Stimulated activated CD4-positive, alpha-beta T cell treated with anti-CD3 and anti-CD28 coated beads, Interleukin-4, amount 100 ng/mL, for 4 hours (primary cell): Measurements from ENCODE around the gene RFPL1.
A peak's percentile ranks its signal among the peaks of the same experiment; 100 is the strongest.

ENCODE experiments used
- DNase-seq, 2 experiments: peaks; one replicate each; pipeline ENCODE4 v3.0.0-alpha.2; 2020

RFPL1 gene

DNA sequence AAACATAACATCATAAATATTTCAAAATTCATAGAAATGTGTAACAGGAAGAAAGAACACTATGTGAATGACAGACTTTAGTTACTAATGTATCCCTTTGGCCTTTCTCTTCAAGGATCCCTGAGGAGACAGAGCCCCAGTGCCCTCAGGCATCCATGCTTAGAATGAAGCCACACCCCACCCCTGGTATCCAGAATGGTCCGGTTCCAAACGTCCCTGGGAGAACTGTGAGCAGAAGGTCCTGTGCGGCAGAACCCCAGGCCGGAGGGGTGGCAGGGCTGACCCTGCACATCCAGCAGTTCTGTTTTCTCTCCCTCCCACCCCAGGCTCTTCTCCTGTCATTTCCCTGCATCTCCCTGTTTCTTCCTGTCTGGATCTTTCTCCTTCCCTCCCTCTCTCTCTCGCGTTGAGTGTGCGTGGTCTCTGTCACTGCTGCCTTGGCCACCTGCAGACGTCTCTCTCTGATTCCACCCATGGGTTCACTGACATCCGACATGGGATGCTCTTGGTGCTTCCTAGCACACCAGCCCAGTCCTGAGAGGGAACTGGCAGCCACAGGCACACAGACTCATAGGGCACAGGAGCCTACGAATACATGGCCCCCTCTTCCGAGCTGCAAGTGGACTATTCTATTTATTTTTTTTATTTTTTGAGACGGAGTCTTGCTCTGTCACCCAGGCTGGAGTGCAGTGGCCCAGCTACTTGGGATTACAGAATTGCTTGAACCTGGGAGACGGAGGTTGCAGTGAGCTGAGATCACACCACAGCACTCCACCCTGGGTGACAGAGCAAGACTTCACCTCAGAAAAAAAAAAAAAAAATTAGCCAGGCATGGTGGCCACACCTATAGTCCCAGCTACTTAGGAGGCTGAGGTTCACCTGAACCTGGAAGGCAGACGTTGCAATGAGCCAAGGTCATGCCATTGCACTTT, 5.7 kb downstream of the RFPL1 start:
- no peak for DNase-seq

DNA sequence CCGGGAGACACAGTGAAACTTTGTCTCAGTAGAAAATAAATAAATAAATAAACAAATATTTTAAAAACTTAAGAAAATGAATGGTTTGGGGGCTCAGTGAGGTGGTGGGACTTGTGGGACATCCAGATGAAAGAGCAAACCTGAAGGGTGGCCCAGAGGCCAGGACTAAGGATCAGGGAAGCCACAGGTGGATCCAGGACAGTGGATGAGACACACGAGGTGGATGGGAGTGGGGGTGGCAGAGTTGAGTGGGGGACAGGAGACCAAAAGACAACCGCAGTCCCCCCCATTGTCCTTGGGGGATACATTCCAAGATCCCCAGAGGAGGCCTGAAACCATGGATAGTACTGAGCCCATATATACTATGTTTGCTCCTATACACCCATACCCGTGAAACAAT, 7.1 kb downstream of the RFPL1 start:
- no peak for DNase-seq

DNA sequence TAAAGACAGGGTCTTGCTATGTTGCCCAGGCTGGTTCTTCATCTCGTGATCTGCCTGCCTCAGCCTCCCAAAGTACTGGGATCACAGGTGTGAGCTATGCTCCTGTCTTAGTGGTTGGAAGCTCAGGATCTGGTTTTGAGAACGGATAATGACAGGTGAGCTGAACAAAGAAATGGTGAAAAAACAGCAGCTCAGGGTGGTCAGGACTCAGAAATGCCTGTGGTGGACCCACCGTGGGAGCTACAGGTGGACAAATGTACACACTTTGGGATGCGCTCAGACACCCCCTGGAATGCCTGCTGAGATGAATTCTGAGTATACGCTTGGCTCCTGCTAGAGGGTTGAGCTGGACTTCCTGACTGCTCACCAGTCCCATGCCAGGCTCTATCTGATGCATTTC, 9.5 kb downstream of the RFPL1 start:
- DNase-seq = no peak

DNA sequence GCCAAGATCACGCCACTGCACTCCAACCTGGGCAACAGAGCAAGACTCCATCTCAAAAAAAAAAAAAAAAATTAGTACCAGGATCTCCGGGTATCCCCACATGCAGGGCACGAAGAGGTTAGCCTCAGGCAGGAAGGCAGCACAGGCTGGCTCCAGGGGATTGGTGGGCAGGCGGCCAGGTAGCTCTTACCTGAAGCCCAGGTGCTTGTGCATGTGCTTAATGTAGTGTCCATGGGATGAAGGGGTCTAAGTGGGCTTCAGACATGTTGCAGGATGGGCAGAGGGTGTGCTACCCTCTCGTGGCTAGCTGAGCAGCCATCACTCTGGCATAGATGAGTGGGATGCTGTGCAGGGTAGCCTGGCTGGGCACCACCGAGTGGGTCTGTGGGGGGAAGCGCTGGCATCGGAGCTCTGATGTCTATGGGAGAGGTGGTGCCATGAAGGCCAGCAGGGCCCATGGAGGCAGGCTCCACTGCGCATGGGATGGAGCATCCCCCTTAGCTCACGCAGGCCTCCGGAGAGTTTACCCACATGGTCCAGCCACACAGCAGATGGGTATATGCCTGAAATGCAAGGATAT, 11.0 kb downstream of the RFPL1 start:
- no peak for DNase-seq

DNA sequence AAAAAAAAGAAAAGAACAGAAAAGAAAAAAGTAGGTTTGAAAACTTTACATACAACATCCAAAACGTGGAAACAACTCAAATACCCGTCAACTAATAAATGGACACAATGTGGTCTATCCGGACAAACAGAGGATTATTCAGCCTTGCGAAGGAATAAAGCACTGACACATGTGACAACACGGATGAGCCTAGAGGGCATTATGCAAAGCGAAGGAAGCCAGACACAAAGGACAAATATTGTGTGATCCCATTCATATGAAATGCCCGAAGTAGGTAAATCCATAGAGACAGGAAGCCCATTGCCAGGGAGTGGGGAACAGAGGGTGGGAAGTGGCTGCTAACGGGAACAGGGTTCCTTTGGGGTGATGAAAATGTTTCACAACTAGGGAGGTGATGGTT, 11.8 kb downstream of the RFPL1 start:
- no peak for DNase-seq

DNA sequence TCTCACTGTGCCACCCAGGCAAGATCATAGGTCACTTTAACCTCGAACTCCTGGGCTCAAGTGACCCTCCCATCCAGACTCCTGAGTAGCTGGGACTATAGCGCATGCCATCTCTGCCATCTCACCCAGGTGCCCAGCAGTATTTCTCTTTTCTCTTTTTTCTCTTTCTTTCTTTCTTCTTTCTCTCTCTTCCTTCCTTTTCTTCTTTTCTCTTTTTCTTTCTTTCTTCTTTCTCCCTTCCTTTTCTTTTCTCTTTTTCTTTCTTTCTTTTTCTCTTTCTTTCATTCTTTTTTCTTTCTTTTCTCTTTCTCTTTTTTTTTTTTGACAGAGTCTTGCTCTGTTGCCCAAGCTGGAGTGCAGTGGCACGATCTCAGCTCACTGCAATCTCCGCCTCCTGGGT, 13.5 kb downstream of the RFPL1 start:
- no peak for DNase-seq

DNA sequence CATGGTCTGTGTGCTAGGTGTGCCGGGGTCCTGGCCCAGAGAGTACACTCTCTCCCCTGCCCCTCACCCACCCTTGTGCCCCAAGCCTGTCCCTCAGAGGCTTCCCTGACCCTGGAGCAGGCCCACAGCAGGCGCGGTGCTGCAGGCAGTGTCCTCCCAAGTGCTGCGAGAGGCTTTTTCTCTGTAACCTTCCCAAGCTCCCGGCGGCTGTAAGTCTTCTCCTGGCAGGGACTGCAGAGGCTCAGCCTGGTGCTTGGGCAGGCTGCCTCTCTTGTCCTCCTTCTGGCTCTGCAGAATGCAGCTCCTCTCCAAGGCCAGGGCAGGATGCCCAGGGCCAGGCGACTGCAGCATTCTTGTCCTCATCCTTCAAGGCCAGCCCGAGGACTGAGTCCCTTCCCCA, 15.9 kb downstream of the RFPL1 start:
- DNase-seq = no peak

DNA sequence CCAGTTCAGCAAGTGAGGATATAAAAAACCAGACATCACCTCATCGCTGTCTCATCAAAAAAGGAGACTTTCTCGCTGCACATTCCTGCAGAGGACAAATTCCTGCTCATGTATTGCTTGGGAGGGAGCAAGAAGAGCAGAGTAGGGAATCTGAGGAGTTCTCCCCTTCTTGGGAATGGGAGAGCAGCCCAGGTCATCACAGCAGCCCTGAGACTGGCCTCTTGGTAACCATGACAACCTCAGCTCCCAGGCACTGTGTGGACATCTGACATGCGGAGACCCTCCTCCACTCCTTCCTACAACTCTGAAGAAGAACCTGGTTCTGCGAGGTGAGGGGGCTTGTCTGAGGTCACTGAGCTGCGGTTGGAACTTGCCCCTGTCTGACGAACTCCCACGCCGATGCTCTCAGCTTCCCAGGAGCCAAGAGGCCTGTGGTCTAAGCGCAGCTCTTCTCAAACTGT, 17.9 kb downstream of the RFPL1 start:
- DNase-seq = no peak

DNA sequence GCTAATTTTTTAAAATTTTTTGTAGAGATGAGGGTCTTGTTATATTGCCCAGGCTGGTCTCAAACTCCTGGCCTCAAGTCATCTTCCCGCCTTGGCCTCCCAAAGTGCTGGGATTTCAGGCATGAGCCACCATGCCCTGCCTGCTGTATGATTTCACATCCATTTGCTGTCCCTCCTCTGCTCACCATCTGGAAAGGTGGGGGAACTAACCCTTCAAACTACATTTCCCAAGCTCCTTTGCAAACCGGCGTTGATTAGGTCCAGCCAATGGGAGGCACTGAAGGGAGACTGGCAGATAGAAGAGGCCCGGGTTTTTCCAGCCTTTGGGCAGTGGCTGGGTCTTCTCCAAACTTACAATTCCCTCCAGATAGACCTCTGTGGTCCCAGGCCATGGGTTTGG, 19.3 kb downstream of the RFPL1 start:
- no peak for DNase-seq

DNA sequence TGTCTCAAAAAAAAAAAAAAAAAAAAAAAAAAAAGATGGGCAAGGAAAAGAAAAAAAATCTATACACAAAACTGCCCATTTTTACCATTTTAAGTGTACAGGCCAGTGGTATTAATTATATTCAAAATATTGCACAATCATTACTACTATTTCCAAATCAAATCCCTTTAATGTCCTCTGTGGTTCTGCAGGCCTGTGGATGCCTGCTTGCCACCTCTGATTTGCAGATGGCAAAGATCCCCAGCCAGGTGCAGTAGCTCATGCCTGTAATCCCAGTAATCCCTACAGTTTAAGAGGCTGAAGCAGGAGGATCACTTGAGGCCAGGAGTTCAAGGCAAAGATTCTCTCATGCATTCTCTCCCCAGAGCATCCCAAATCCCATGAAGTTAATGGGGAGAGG, 20.2 kb downstream of the RFPL1 start:
- no peak for DNase-seq

DNA sequence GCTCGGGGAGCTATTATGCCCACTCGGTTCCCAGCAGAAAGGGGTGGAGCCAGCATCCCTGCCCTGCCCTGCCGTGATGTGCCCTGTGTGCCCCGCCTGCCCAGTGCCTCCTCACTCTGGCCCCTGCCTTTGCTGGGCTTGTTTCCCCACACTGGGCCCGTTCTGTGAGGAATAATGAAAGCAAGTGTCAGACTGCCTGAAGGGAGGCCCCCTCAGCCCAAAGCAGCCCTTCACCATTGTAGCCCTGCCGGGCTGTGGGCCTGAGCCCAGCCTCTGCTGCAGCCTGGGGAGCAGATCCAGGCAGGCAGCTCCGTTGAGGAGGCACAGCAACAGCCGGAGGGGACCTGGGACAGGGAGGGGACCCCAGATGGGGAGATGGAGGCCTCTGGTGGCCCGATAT, 21.4 kb downstream of the RFPL1 start:
- no peak for DNase-seq

DNA sequence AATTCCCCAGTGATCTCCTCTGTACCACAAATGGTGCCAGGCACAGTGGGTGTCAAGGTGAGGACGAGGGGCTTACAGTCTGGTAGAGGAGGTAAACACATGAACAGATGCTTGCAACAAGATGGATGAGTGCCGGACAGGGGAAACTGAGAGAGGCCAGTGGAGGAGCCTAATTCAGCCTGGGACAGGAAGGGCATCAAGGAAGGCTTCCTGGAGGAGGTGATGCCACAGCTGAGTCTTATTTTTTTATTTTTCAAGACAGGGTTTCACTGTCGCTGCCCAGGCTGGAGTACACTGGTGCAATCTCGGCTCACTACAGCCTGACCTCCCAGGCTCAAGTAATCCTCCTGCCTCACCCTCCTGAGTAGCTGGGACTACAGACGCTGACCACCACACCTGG, 22.9 kb downstream of the RFPL1 start:
- DNase-seq = no peak

DNA sequence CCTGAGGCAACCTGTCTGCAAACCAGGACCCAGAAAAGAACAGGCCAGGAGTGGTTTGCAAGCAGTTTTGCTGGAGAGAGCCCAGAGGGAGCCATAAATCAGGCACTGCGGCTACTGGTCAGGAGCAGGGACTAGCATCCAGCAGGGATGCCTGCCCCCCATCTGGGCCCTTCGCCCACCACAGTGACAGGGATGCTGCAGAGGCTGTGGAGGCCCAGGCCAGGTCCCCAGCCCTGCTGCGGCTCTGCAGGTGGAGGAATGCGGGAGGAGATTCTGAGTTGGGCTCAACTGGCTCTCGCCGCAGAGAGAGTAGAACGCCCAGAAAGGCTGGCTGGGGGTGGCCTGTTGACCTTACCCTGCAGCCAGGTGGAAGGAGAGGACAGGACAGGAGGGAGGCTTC, 25.2 kb downstream of the RFPL1 start:
- DNase-seq = no peak

DNA sequence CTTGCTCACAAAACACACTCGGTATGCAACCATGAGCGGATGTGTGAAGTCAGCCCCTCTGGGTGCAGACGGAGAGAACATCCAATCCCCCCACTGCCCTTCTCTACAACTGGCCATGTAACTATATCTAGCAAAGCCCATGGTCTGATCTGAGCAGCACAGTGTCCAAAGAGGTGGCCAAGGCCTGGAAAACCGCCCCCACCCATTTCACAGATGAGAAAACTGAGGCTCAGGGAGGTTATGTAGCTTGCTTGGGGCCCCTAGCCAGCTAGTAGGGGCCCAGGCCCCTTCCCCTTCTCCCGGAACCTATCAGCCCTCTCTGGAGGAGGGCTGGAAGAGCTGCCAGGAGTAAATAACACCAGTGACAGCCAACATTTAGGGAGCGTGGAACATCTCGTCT, 26.2 kb downstream of the RFPL1 start:
- DNase-seq = no peak

DNA sequence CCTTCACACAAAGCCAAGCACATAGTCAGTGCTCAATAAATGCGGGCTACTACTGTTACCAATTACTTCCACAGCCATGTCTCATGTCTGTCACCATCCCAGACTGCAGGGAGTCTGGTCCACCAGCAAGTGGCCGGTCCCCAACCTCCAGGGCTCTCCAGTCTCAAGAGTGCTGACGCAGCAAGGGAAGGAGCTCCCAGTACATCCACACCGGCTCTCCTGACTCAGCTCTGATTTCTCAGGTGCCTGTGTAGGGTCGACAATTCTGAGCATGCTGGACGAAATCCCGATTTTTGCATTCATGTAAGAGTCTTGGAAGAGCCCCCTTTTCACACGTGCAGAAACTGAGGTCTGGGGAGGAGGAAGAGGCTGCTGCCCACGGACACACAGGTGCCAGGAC, 31.4 kb downstream of the RFPL1 start:
- DNase-seq = no peak

DNA sequence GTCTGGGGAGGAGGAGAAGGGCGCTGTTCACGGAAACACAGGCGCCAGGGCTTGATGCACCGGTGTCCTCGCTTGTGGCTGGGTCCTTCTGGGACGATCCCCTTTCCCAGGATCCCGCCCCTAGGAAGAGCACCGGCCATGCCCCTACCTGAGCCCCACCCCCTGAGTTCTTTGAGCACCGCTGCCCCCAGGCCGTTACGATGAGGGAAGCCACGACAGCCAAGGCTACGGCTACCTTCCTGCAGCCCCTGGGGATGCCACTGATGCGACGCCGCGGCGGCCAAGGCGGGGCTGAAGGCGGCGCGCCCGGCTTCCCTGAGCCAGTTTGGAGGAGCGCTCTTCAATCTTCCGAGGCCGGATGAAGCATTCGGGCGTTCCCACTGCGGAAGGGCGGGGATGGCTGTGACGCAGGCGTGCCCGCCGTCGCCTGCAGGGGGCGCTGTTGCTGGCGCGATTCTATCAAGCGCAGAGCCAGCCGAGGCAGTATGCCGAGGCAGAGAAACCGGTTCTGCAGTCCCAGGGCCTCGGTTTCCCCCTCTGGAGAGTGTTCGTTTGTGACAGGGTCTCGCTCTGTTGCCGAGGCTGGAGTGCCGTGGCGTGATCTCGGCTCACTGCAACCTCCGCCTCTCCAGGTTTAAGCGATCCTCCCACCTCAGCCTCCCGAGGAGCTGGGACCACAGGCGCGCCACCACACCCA, 31.9 kb downstream of the RFPL1 start:
- peak; percentile 28 to 62 for DNase-seq

DNA sequence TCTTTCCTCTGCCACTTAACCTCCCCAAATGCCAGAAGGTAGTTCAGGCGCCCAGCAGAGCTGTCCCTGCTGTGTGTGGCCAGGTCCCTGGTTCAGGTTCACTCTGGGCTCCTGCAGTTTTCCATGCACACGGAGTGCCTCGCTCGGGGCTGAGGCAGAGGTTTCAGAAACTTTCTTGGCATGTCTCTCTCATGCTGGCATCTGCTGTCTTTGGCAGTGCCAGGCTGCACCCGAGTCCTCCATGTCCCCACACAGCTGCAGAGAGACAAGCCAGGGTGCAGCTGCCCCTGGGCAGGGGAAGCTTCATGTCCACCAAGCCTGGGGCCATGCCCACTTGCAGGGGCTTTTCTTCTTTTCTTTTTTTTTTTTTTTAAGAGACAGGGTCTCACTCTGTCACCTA, 34.6 kb downstream of the RFPL1 start:
- no peak for DNase-seq

DNA sequence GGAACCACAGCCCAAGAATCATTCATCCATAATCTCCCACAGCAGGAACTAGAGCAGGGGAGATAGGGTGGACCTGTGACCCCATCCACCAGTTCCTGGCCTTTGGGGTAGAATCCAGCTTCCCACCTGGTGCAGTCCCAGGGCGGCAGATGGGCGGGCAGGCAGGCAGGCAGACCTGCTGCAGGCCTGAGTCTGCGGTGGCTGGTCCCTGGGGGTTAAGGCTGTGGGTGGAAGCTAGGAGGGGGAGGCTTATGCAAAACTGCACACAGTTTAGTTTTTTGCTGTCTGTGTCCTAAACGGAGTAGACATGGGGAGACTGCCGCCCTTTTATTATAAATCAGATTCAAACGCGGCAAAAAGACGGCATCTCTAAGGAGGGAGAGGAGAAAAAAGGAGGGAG, 37.2 kb downstream of the RFPL1 start:
- DNase-seq = no peak

DNA sequence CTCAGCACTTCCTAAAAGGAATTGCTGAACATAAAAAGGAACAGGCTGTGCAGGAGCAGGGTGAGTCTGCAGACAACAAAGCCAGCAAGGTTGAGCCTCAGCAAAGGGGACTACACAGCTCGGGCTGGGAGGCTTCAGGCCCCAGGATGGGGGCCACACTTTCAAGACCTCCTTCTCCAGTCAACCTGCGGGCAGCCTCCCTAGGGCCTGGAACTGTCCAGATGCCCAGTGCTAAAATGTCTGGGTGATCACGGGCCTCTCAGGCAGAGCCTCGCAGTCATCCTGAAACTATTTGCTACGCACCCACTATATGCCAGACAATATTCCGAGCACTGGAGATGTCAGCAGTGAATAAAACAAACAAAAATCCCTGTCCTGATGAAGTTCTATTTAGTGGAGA, 37.7 kb downstream of the RFPL1 start:
- no peak for DNase-seq

DNA sequence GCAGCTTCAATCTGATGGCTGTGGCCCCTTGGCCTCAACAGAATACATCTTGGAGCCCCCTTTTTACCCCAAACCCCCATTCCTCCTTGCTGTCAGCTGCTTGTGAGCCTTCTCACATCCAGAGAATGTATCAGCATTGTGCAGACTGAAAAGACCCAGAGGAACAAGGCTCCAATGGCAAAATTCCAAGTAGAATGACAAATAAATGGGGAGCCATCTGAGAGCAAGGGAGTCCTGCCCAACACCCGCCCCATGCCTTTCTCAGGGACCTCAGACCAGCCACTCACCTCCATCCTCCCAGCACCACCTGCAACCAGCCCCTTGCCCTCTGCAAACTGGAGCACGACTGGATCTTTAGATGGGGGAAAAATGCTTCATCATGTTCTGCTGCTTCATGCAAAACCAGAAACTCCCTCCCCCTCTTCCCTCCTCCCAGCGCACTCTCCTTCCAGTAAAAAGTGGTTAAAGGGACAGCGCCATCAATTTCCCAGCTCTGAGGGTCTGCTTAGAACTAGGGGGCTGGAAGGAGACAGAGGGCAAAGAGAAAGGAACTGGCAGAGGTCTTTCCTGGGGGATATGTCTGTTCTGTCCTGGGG, 39.4 kb downstream of the RFPL1 start:
- no peak for DNase-seq

DNA sequence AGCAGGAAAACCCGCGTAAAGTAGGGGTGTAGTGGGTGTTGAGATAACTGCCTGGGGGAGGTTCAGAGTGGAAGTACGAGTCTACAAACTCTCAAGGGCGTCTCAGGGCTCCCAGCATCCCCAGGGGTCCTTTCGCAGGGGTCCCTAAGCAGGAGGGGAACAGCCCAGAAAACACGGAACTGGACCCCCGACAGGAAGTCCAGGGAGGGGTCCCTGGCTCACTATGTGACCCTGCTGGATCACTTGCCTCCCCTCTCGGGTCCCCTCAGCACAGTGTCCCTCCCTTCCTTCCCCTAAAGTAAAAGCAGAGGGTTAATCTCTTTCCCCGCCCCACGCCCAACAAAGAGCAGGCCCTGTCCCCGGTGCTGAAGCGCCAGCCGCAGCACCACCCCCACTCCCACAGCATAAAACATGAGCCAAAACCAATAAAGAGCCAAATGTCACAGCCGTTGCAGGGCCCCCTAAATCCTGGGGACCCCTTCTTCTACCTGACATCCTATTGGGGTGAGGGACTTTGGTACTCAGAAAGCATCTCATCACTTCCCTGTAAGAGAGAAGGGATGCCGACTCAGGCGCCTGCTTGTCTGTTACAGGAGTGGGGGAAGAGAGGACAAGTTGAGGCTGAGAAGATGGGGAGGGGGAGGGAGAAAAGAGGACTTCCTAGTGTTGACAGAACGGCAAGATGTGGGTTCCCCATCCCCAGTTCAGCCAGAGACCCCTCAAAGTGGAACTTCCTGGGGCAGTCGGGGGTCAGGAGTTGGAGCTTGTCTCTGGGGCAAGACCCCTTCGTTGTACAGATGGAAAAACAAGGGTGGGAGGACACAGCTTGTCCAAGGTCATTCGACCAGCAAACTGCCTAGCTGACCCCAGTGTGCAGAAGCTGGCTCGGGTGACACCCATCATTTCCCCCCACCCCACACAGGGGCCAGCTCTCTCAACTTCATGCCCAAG, 40.2 kb downstream of the RFPL1 start:
- peak in 1 of 2 experiments; percentile 21 for DNase-seq
